Ascending aorta (tissue), 2 donors: ENCODE results near the gene KCTD18. TPM values are rescaled to one million over a fixed set of nuclear protein-coding genes. Genes with fewer than 3 reads are reported as not detected.

Experiments used
- DNase-seq, 2 donors: peaks; one replicate each; pipeline ENCODE4 v3.0.0-alpha.2; 2019; ENCODE audit warnings: low spot score in 2 of 2
- H3K27ac ChIP-seq, 2 donors: fragments of 200-600 bp; sonication (generic); one replicate each; pipeline ENCODE4 v1.5.1; 2016 to 2017; ENCODE audit warnings: mild to moderate bottlenecking in 1 of 2
- H3K27me3 ChIP-seq: fragments of 200-600 bp; sonication (generic); one replicate; pipeline ENCODE4 v1.5.1; 2017
- H3K36me3 ChIP-seq, 2 donors: fragments of 200-600 bp; sonication (generic); one replicate each; pipeline ENCODE4 v1.5.1; 2016
- H3K4me1 ChIP-seq, 2 donors: fragments of 200-600 bp; sonication (generic); one replicate each; pipeline ENCODE4 v1.5.1; 2016 to 2017; ENCODE audit warnings: mild to moderate bottlenecking in 1 of 2
- H3K4me3 ChIP-seq, 2 donors: fragments of 200-600 bp; sonication (generic); one replicate each; pipeline ENCODE4 v1.5.1; 2016 to 2017; ENCODE audit warnings: mild to moderate bottlenecking in 1 of 2
- H3K9me3 ChIP-seq, 2 donors: fragments of 200-600 bp; sonication (generic); one replicate each; pipeline ENCODE4 v1.5.1; 2016
- CTCF ChIP-seq, 3 experiments: fragments of 200-600 bp in 2 of 3; fragments of 450-650 bp in 1 of 3; sonication (generic) in 2 of 3; IDR thresholded peaks; one replicate each; pipeline ENCODE4 v1.5.1; 2016 to 2019; ENCODE audit warnings: antibody characterized with exemption in 3 of 3, mild to moderate bottlenecking in 1 of 3, moderate library complexity in 1 of 3
- intact Hi-C: fragments of 100-400 bp; cut with DNase I; formaldehyde crosslinking; loops from one replicate; pipeline ENCODE4 v1.15.1; 2023
- total RNA-seq: library from RNA; depleted of rRNA; stranded (reverse); fragments of >200 nt; gene quantifications from one replicate; pipeline ENCODE4 v1.1.0, GENCODE V29; 2016

The KCTD18 gene
- total RNA-seq, 1 donor from 2014 or later = 17.9 TPM

GRCh38 chr2:200451511-200451910, 58.4 kb downstream of the KCTD18 start:
- no peak overlapping the region for H3K27ac ChIP-seq
- no peaks in the 10 kb centered on the region for H3K4me1 ChIP-seq
- no peak overlapping the region for H3K4me3 ChIP-seq
- no peak for DNase-seq
- H3K9me3 ChIP-seq = no peaks in the 10 kb centered on the region
- no peaks in the 10 kb centered on the region for H3K27me3 ChIP-seq
- TF ChIP-seq CTCF (IDR thresholded peaks at IDR 0.05) = no peak
- H3K36me3 ChIP-seq = no peaks in the 10 kb centered on the region
- intact Hi-C loops = no loop called here

DNA sequence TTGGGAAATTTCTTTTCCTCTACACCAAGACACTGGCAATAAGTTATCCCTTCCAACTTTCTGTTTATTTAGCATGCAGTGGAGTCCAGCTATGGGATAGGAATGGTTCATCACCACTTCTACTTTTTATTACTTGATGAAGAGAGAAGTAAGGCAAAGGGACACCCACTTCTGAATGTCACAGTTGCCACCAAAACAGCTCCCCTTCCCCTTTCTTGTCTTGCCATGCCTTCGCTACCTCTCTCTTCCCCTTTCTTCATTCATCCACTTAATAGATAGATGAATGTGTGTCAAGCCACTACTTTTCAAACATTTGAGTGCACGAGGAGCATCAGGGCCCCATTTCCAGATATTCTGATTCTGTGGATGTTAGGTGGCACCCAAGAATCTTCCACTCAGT, 59.6 kb downstream of the KCTD18 start:
- H3K4me1 ChIP-seq = no peaks in the 10 kb centered on the region
- no peak for TF ChIP-seq CTCF (IDR thresholded peaks at IDR 0.05)
- DNase-seq = no peak
- no peaks in the 10 kb centered on the region for H3K27me3 ChIP-seq
- H3K36me3 ChIP-seq = no peaks in the 10 kb centered on the region
- no peak overlapping the region for H3K4me3 ChIP-seq
- no peak overlapping the region for H3K27ac ChIP-seq
- no peaks in the 10 kb centered on the region for H3K9me3 ChIP-seq
- intact Hi-C loops = no loop called here

GRCh38 chr2:200449149-200449548, 60.7 kb downstream of the KCTD18 start:
- H3K4me1 ChIP-seq = no peaks in the 10 kb centered on the region
- H3K36me3 ChIP-seq = peaks cover 0 to 5% of the 10 kb centered on the region in 2 donors
- intact Hi-C loops = no loop called here
- DNase-seq = no peak
- no peak overlapping the region for H3K27ac ChIP-seq
- no peak overlapping the region for H3K4me3 ChIP-seq
- no peaks in the 10 kb centered on the region for H3K27me3 ChIP-seq
- H3K9me3 ChIP-seq = no peaks in the 10 kb centered on the region
- TF ChIP-seq CTCF (IDR thresholded peaks at IDR 0.05) = no peak

- no peak for DNase-seq
- Histone ChIP-seq H3K27me3 (no peaks in the 10 kb centered on the region), H3K36me3 (peaks cover 0 to 5% of the 10 kb centered on the region in 2 donors), H3K27ac (no peak overlapping the region), H3K9me3 (no peaks in the 10 kb centered on the region), H3K4me3 (no peak overlapping the region), H3K4me1 (no peaks in the 10 kb centered on the region)
- intact Hi-C loops = no loop called here
- no peak for TF ChIP-seq CTCF (IDR thresholded peaks at IDR 0.05)
Measured at GRCh38 chr2:200448455-200448854, 61.4 kb downstream of the KCTD18 start.

DNA sequence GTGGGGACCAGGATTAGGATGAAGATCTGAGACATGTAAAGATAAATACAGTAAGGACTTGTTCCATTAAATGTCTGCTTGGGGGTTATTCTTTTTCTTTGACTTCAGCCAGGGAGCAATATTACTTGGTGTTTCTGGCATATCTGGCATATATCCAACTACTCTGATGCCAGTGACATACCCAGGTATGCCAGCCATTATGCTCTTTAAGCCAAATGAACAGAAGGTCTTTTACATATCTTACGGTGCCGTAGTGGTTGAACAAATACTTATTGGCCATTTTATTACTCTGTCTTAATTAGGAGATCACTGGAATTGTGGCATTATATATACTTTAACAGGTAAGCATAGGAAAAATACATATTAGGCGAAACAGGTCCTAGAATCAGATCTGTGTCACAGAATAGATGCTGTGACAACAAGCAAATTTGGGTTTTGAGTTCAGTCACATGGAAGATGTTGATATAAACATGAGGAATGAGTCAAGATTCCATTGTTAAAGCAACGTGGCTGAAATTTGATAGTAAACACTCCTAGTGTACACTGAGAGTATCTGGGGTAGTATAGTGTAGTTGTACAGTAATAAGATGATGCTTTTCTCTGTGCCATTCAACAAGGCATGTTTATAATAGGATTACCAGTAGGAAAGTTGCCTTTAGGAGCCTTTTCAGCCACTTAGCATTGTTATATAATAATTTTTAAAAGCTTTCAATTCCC, 62.6 kb downstream of the KCTD18 start:
- no peak for TF ChIP-seq CTCF (IDR thresholded peaks at IDR 0.05)
- DNase-seq = no peak
- Histone ChIP-seq H3K27ac (no peak overlapping the region), H3K4me3 (no peak overlapping the region), H3K9me3 (no peaks in the 10 kb centered on the region), H3K36me3 (peaks cover 3 to 5% of the 10 kb centered on the region in 2 donors), H3K4me1 (no peaks in the 10 kb centered on the region), H3K27me3 (no peaks in the 10 kb centered on the region)
- intact Hi-C loops = no loop called here

GRCh38 chr2:200446612-200447011, 63.3 kb downstream of the KCTD18 start:
- intact Hi-C loops = no loop called here
- H3K4me1 ChIP-seq = no peaks in the 10 kb centered on the region
- no peak for DNase-seq
- H3K9me3 ChIP-seq = no peaks in the 10 kb centered on the region
- no peak for TF ChIP-seq CTCF (IDR thresholded peaks at IDR 0.05)
- H3K36me3 ChIP-seq = peaks cover 3 to 12% of the 10 kb centered on the region in 2 donors
- no peak overlapping the region for H3K27ac ChIP-seq
- H3K27me3 ChIP-seq = no peaks in the 10 kb centered on the region
- H3K4me3 ChIP-seq = no peak overlapping the region
